ENCODE results near the gene CFAP54. TPM values are rescaled to one million over a fixed set of nuclear protein-coding genes. Genes with fewer than 3 reads are reported as not detected.
"Not testable (repeated sequence)": the region's sequence is repeated elsewhere in the genome, so short reads cannot be mapped to it uniquely, and the experiment has no call there.

CFAP54 gene
- total RNA-seq, 4 donors from 2014 or later, result 0.16 TPM; not detected in 3

GRCh38 chr12:96482086-96482485, 7.3 kb upstream of the CFAP54 start:
- Histone ChIP-seq H3K27me3 (no peaks in the 10 kb centered on the region), H3K9me3 (no peaks in the 10 kb centered on the region), H3K4me1 (no peaks in the 10 kb centered on the region), H3K36me3 (no peaks in the 10 kb centered on the region), H3K4me3 (no peak overlapping the region), H3K27ac (no peak overlapping the region)
- WGBS, result 88% methylated on average over 5 of the region's 5 CpGs
- no peak for DNase-seq (ENCODE audit: low spot score in 2 of 2)
- TF ChIP-seq CTCF (IDR thresholded peaks at IDR 0.05), result no peak
- TF ChIP-seq POLR2A (IDR thresholded peaks at IDR 0.05), result no peak
- no peak for TF ChIP-seq EP300 (IDR thresholded peaks at IDR 0.05)

GRCh38 chr12:96483116-96483515, 6.3 kb upstream of the CFAP54 start:
- Histone ChIP-seq H3K9me3 (no peaks in the 10 kb centered on the region), H3K36me3 (no peaks in the 10 kb centered on the region), H3K27ac (no peak overlapping the region), H3K4me1 (no peaks in the 10 kb centered on the region), H3K4me3 (no peak overlapping the region), H3K27me3 (no peaks in the 10 kb centered on the region)
- no peak for TF ChIP-seq EP300 (IDR thresholded peaks at IDR 0.05)
- TF ChIP-seq POLR2AphosphoS5 (IDR thresholded peaks at IDR 0.05), result no peak
- TF ChIP-seq POLR2A (IDR thresholded peaks at IDR 0.05), result no peak
- no peak for TF ChIP-seq CTCF (IDR thresholded peaks at IDR 0.05)
- 66% methylated on average over 2 of the region's 2 CpGs for WGBS
- no peak for DNase-seq (ENCODE audit: low spot score in 2 of 2)

- 95% methylated on average over 12 of the region's 12 CpGs for WGBS
- Histone ChIP-seq H3K36me3 (no peaks in the 10 kb centered on the region), H3K9me3 (no peaks in the 10 kb centered on the region), H3K4me1 (peaks cover 12% of the 10 kb centered on the region), H3K27ac (no peak overlapping the region), H3K4me3 (no peak overlapping the region), H3K27me3 (no peaks in the 10 kb centered on the region)
- TF ChIP-seq POLR2AphosphoS5 (IDR thresholded peaks at IDR 0.05) (no peak), EP300 (IDR thresholded peaks at IDR 0.05) (no peak), POLR2A (IDR thresholded peaks at IDR 0.05) (no peak), CTCF (IDR thresholded peaks at IDR 0.05) (no peak)
- DNase-seq (ENCODE audit: low spot score in 2 of 2), result no peak
These were observed 2.4 kb upstream of the CFAP54 start for GRCh38 chr12:96486751-96487613.

GRCh38 chr12:96487634-96488033, 1.7 kb upstream of the CFAP54 start:
- H3K36me3 ChIP-seq, result no peaks in the 10 kb centered on the region
- peaks cover 12% of the 10 kb centered on the region for H3K4me1 ChIP-seq
- H3K27ac ChIP-seq, result no peak overlapping the region
- DNase-seq (ENCODE audit: low spot score in 2 of 2), result no peak
- no peak overlapping the region for H3K4me3 ChIP-seq
- no peaks in the 10 kb centered on the region for H3K27me3 ChIP-seq
- WGBS, result 84% methylated on average over 3 of the region's 3 CpGs
- TF ChIP-seq POLR2AphosphoS5 (IDR thresholded peaks at IDR 0.05) (no peak), POLR2A (IDR thresholded peaks at IDR 0.05) (no peak), EP300 (IDR thresholded peaks at IDR 0.05) (no peak), CTCF (IDR thresholded peaks at IDR 0.05) (no peak)
- no peaks in the 10 kb centered on the region for H3K9me3 ChIP-seq

GRCh38 chr12:96493106-96493505, 3.7 kb downstream of the CFAP54 start:
- Histone ChIP-seq H3K4me1 (peaks cover 12% of the 10 kb centered on the region), H3K27me3 (no peaks in the 10 kb centered on the region), H3K9me3 (no peaks in the 10 kb centered on the region), H3K27ac (no peak overlapping the region), H3K4me3 (no peak overlapping the region), H3K36me3 (no peaks in the 10 kb centered on the region)
- TF ChIP-seq POLR2A (IDR thresholded peaks at IDR 0.05) (no peak), POLR2AphosphoS5 (IDR thresholded peaks at IDR 0.05) (no peak), CTCF (IDR thresholded peaks at IDR 0.05) (no peak), EP300 (IDR thresholded peaks at IDR 0.05) (no peak)
- no peak for DNase-seq (ENCODE audit: low spot score in 2 of 2)

- DNase-seq (ENCODE audit: low spot score in 2 of 2); H3K4me1 ChIP-seq; H3K27me3 ChIP-seq; H3K27ac ChIP-seq; H3K4me3 ChIP-seq; H3K36me3 ChIP-seq; H3K9me3 ChIP-seq: not testable (repeated sequence)
- WGBS, result 96% methylated on average over 6 of the region's 6 CpGs
These were observed 4.8 kb downstream of the CFAP54 start for GRCh38 chr12:96494154-96494553.

All from suprapubic skin (tissue), 4 donors.